WTC11 (cell line): Measurements from ENCODE around the gene MAPT. TPM values are rescaled to one million over a fixed set of nuclear protein-coding genes. Genes with fewer than 3 reads are reported as not detected.

Experiments used
- ATAC-seq: fragments of 200-7000 bp; cut with Tn5 transposase; 2 replicates; pipeline ENCODE4 v1.10.0; 2021; ENCODE audit warnings: mild to moderate bottlenecking, moderate library complexity
- CTCF ChIA-PET: fragments of 300-600 bp; sonication (Branson Sonifier 250); formaldehyde crosslinking; loops from one replicate; lab custom pipeline; 2021; ENCODE audit warnings: antibody characterized with exemption; lab: Charles Lee
- POLR2A ChIA-PET: fragments of 350-600 bp; sonication (Branson Sonifier 250); formaldehyde crosslinking; loops from one replicate; lab custom pipeline; 2021; ENCODE audit warnings: antibody characterized with exemption; lab: Charles Lee
- DNase-seq: peaks from one replicate; pipeline ENCODE4 v3.0.0; 2021; ENCODE audit warnings: low spot score
- H3K27ac Mint-ChIP-seq: 2 replicates; pipeline ENCODE4 v1.8.0; 2021; ENCODE audit warnings: mixed read lengths
- H3K27me3 Mint-ChIP-seq: 2 replicates; pipeline ENCODE4 v1.8.0; 2021; ENCODE audit warnings: low read depth, mild to moderate bottlenecking, moderate library complexity, mixed read lengths
- H3K36me3 Mint-ChIP-seq: 2 replicates; pipeline ENCODE4 v1.8.0; 2021; ENCODE audit warnings: mixed read lengths
- H3K4me1 Mint-ChIP-seq: 2 replicates; pipeline ENCODE4 v1.8.0; 2022; ENCODE audit warnings: mixed read lengths
- H3K4me3 Mint-ChIP-seq: 2 replicates; pipeline ENCODE4 v1.8.0; 2021; ENCODE audit warnings: mild to moderate bottlenecking, moderate library complexity, mixed read lengths
- H3K9me3 Mint-ChIP-seq: 2 replicates; pipeline ENCODE4 v1.8.0; 2021; ENCODE audit warnings: mixed read lengths
- EMX1 ChIP-seq: fragments of 250-450 bp; sonication (Bioruptor Pico); IDR thresholded peaks from 2 replicates; pipeline ENCODE4 v1.8.0; 2021; ENCODE audit warnings: mild to moderate bottlenecking
- ESRRA ChIP-seq: sonication (generic); formaldehyde crosslinking; IDR thresholded peaks from 2 replicates; pipeline ENCODE4 v1.8.1; 2022; ENCODE audit warnings: mild to moderate bottlenecking, missing genetic modification reagents, borderline replicate concordance
- FOXK1 ChIP-seq: sonication (generic); formaldehyde crosslinking; IDR thresholded peaks from 2 replicates; pipeline ENCODE4 v1.8.0; 2022; ENCODE audit warnings: mild to moderate bottlenecking, moderate library complexity, missing genetic modification reagents
- GABPB1 ChIP-seq: sonication (generic); formaldehyde crosslinking; IDR thresholded peaks from 2 replicates; pipeline ENCODE4 v1.8.1; 2023; ENCODE audit warnings: mild to moderate bottlenecking, missing genetic modification reagents
- GRHL2 ChIP-seq: fragments of 250-450 bp; sonication (Bioruptor Pico); IDR thresholded peaks from 2 replicates; pipeline ENCODE4 v1.8.0; 2022; ENCODE audit warnings: mild to moderate bottlenecking, moderate library complexity; ENCODE audit not compliant: insufficient replicate concordance, severe bottlenecking
- IRF2 ChIP-seq: sonication (generic); formaldehyde crosslinking; IDR thresholded peaks from 2 replicates; pipeline ENCODE4 v1.8.0; 2022; ENCODE audit warnings: low read depth, missing genetic modification reagents, borderline replicate concordance
- JAZF1 ChIP-seq: fragments of 250-450 bp; sonication (Bioruptor Pico); IDR thresholded peaks from 2 replicates; pipeline ENCODE4 v1.9.0; 2021; ENCODE audit warnings: moderate library complexity, mild to moderate bottlenecking, inconsistent platforms
- JUN ChIP-seq: sonication (generic); formaldehyde crosslinking; IDR thresholded peaks from 2 replicates; pipeline ENCODE4 v1.8.0; 2023; ENCODE audit warnings: mild to moderate bottlenecking, missing genetic modification reagents
- MYBL2 ChIP-seq: sonication (generic); formaldehyde crosslinking; IDR thresholded peaks from 2 replicates; pipeline ENCODE4 v1.8.1; 2023; ENCODE audit warnings: mild to moderate bottlenecking, moderate library complexity, missing genetic modification reagents
- NFYB ChIP-seq: sonication (generic); formaldehyde crosslinking; conservative IDR thresholded peaks from 2 replicates; pipeline ENCODE4 v1.8.0; 2022; ENCODE audit warnings: low read depth, missing genetic modification reagents
- OVOL2 ChIP-seq: fragments of 250-450 bp; sonication (Bioruptor Pico); IDR thresholded peaks from 2 replicates; pipeline ENCODE4 v1.9.0; 2021; ENCODE audit warnings: mild to moderate bottlenecking, borderline replicate concordance
- RORB ChIP-seq: fragments of 250-450 bp; sonication (Bioruptor Pico); IDR thresholded peaks from 2 replicates; pipeline ENCODE4 v1.9.0; 2021; ENCODE audit warnings: mild to moderate bottlenecking
- SMAD3 ChIP-seq: sonication (generic); formaldehyde crosslinking; IDR thresholded peaks from 2 replicates; pipeline ENCODE4 v1.8.0; 2022; ENCODE audit warnings: missing genetic modification reagents, mild to moderate bottlenecking, borderline replicate concordance
- SMAD4 ChIP-seq: sonication (generic); formaldehyde crosslinking; IDR thresholded peaks from 2 replicates; pipeline ENCODE4 v1.8.0; 2022; ENCODE audit warnings: mild to moderate bottlenecking, missing genetic modification reagents
- ZNF121 ChIP-seq: sonication (generic); formaldehyde crosslinking; IDR thresholded peaks from 2 replicates; pipeline ENCODE4 v1.8.0; 2023; ENCODE audit warnings: missing genetic modification reagents
- ZNF138 ChIP-seq: sonication (generic); formaldehyde crosslinking; conservative IDR thresholded peaks from 2 replicates; pipeline ENCODE4 v1.8.1; 2022; ENCODE audit warnings: mild to moderate bottlenecking, moderate library complexity, missing genetic modification reagents
- ZNF396 ChIP-seq: fragments of 250-450 bp; sonication (Bioruptor Pico); IDR thresholded peaks from 2 replicates; pipeline ENCODE4 v1.8.0; 2021; ENCODE audit warnings: mild to moderate bottlenecking, moderate library complexity, borderline replicate concordance
- total RNA-seq: library from RNA; stranded (reverse); gene quantifications from 3 replicates; pipeline ENCODE4 v1.2.3, GENCODE V29; 2021
- TF ChIP-seq, protein P1 (sequence below): sonication (generic); formaldehyde crosslinking; IDR thresholded peaks from 2 replicates; pipeline ENCODE4 v1.8.0; 2022; ENCODE audit warnings: mild to moderate bottlenecking, missing genetic modification reagents
- TF ChIP-seq, protein P2 (sequence below): sonication (generic); formaldehyde crosslinking; IDR thresholded peaks from 2 replicates; pipeline ENCODE4 v1.8.1; 2023; ENCODE audit warnings: mild to moderate bottlenecking, missing genetic modification reagents, borderline replicate concordance
- TF ChIP-seq, protein P3 (sequence below): sonication (generic); formaldehyde crosslinking; IDR thresholded peaks from 2 replicates; pipeline ENCODE4 v1.8.1; 2023; ENCODE audit warnings: mild to moderate bottlenecking, missing genetic modification reagents, moderate library complexity
- TF ChIP-seq, protein P4 (sequence below): sonication (generic); formaldehyde crosslinking; IDR thresholded peaks from 2 replicates; pipeline ENCODE4 v1.8.1; 2022; ENCODE audit warnings: missing genetic modification reagents, borderline replicate concordance
- TF ChIP-seq, protein P5 (sequence below): sonication (generic); formaldehyde crosslinking; IDR thresholded peaks from 2 replicates; pipeline ENCODE4 v1.8.1; 2022; ENCODE audit warnings: mild to moderate bottlenecking, moderate library complexity, missing genetic modification reagents
- TF ChIP-seq, protein P6 (sequence below): sonication (generic); formaldehyde crosslinking; IDR thresholded peaks from 2 replicates; pipeline ENCODE4 v1.8.0; 2022; ENCODE audit warnings: mild to moderate bottlenecking, missing genetic modification reagents
- TF ChIP-seq, protein P7 (sequence below): sonication (generic); formaldehyde crosslinking; IDR thresholded peaks from 2 replicates; pipeline ENCODE4 v1.8.0; 2023; ENCODE audit warnings: missing genetic modification reagents, mild to moderate bottlenecking, borderline replicate concordance

MAPT gene
- total RNA-seq, 1 experiment from 2014 or later, result 2.2 TPM

DNA sequence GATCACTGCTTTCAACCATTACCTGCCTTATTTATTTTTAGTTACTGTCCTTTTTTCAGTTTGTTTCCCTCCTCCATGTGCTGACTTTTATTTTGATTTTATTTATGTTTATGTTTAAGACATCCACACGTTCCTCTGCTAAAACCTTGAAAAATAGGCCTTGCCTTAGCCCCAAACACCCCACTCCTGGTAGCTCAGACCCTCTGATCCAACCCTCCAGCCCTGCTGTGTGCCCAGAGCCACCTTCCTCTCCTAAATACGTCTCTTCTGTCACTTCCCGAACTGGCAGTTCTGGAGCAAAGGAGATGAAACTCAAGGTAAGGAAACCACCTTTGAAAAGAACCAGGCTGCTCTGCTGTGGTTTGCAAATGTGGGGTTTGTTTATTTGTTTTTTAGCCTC, 95.4 kb downstream of the MAPT start:
- ATAC-seq, result no peak
- Mint-ChIP-seq H3K36me3 (no peaks in the 10 kb centered on the region), H3K4me3 (no peak overlapping the region), H3K4me1 (peaks cover 12% of the 10 kb centered on the region; the same call in 1 of the 2 replicates), H3K27me3 (0 out of 2 replicates have a peak, but pooled peaks cover 2% of the 10 kb centered on the region), H3K9me3 (peaks cover 5% of the 10 kb centered on the region), H3K27ac (no peak overlapping the region)
- ChIA-PET POLR2A (no interaction called here), CTCF (interaction anchor here (4.9 kb wide), 1 partner anchor 19 kb away, joined by 33 read pairs; no protein-coding TSS in a partner anchor)
- no peak for TF ChIP-seq FOXK1 (CRISPR knock-in tag)
- TF ChIP-seq NFYB, result no peak
- no peak for TF ChIP-seq ZNF121
- TF ChIP-seq, protein P1, sequence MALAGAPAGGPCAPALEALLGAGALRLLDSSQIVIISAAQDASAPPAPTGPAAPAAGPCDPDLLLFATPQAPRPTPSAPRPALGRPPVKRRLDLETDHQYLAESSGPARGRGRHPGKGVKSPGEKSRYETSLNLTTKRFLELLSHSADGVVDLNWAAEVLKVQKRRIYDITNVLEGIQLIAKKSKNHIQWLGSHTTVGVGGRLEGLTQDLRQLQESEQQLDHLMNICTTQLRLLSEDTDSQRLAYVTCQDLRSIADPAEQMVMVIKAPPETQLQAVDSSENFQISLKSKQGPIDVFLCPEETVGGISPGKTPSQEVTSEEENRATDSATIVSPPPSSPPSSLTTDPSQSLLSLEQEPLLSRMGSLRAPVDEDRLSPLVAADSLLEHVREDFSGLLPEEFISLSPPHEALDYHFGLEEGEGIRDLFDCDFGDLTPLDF (CRISPR knock-in tag), result no peak
- TF ChIP-seq, protein P2, sequence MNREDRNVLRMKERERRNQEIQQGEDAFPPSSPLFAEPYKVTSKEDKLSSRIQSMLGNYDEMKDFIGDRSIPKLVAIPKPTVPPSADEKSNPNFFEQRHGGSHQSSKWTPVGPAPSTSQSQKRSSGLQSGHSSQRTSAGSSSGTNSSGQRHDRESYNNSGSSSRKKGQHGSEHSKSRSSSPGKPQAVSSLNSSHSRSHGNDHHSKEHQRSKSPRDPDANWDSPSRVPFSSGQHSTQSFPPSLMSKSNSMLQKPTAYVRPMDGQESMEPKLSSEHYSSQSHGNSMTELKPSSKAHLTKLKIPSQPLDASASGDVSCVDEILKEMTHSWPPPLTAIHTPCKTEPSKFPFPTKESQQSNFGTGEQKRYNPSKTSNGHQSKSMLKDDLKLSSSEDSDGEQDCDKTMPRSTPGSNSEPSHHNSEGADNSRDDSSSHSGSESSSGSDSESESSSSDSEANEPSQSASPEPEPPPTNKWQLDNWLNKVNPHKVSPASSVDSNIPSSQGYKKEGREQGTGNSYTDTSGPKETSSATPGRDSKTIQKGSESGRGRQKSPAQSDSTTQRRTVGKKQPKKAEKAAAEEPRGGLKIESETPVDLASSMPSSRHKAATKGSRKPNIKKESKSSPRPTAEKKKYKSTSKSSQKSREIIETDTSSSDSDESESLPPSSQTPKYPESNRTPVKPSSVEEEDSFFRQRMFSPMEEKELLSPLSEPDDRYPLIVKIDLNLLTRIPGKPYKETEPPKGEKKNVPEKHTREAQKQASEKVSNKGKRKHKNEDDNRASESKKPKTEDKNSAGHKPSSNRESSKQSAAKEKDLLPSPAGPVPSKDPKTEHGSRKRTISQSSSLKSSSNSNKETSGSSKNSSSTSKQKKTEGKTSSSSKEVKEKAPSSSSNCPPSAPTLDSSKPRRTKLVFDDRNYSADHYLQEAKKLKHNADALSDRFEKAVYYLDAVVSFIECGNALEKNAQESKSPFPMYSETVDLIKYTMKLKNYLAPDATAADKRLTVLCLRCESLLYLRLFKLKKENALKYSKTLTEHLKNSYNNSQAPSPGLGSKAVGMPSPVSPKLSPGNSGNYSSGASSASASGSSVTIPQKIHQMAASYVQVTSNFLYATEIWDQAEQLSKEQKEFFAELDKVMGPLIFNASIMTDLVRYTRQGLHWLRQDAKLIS (CRISPR knock-in tag), result no peak
- TF ChIP-seq ZNF138 (CRISPR knock-in tag), result no peak
- TF ChIP-seq JAZF1 (CRISPR knock-in tag), result no peak
- TF ChIP-seq, protein P3, sequence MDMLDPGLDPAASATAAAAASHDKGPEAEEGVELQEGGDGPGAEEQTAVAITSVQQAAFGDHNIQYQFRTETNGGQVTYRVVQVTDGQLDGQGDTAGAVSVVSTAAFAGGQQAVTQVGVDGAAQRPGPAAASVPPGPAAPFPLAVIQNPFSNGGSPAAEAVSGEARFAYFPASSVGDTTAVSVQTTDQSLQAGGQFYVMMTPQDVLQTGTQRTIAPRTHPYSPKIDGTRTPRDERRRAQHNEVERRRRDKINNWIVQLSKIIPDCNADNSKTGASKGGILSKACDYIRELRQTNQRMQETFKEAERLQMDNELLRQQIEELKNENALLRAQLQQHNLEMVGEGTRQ, result no peak
- TF ChIP-seq, protein P4, sequence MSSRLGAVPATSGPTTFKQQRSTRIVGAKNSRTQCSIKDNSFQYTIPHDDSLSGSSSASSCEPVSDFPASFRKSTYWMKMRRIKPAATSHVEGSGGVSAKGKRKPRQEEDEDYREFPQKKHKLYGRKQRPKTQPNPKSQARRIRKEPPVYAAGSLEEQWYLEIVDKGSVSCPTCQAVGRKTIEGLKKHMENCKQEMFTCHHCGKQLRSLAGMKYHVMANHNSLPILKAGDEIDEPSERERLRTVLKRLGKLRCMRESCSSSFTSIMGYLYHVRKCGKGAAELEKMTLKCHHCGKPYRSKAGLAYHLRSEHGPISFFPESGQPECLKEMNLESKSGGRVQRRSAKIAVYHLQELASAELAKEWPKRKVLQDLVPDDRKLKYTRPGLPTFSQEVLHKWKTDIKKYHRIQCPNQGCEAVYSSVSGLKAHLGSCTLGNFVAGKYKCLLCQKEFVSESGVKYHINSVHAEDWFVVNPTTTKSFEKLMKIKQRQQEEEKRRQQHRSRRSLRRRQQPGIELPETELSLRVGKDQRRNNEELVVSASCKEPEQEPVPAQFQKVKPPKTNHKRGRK (CRISPR knock-in tag), result no peak
- TF ChIP-seq SMAD4, result no peak
- no peak for TF ChIP-seq EMX1 (CRISPR knock-in tag)
- no peak for TF ChIP-seq IRF2
- TF ChIP-seq, protein P5, sequence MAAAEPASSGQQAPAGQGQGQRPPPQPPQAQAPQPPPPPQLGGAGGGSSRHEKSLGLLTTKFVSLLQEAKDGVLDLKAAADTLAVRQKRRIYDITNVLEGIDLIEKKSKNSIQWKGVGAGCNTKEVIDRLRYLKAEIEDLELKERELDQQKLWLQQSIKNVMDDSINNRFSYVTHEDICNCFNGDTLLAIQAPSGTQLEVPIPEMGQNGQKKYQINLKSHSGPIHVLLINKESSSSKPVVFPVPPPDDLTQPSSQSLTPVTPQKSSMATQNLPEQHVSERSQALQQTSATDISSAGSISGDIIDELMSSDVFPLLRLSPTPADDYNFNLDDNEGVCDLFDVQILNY, result no peak
- no peak for TF ChIP-seq GRHL2 (CRISPR knock-in tag)
- no peak for TF ChIP-seq ZNF396 (CRISPR knock-in tag)
- TF ChIP-seq, protein P6, sequence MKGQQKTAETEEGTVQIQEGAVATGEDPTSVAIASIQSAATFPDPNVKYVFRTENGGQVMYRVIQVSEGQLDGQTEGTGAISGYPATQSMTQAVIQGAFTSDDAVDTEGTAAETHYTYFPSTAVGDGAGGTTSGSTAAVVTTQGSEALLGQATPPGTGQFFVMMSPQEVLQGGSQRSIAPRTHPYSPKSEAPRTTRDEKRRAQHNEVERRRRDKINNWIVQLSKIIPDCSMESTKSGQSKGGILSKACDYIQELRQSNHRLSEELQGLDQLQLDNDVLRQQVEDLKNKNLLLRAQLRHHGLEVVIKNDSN (CRISPR knock-in tag), result no peak
- no peak for DNase-seq

DNA sequence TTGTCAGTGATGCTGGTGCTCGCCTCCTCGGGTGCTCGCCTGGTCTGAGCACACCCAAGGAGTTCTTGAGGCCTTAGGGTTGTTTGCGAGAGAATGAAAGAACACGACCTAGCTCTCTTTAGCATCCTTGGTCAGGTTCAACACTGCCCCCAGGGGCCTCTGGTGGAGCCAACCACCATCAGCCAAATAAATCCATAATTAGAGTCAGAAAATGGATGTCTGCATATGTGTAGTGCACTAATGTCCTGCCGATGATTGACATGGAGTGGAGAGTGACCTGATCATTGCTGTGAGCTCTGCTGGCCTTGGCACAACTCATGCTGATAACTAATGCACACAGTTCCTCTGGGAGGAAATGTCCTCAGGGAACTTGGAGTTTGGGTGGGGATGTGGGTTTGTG, 96.5 kb downstream of the MAPT start:
- CTCF ChIA-PET, result interaction anchor here (0.6 to 4.9 kb wide), 8 partner anchors 10 to 508 kb away, joined by 3 to 33 read pairs (median 4); no protein-coding TSS in a partner anchor
- H3K36me3 Mint-ChIP-seq, result no peaks in the 10 kb centered on the region
- no peak overlapping the region for H3K4me3 Mint-ChIP-seq
- peak; percentile 25; the same call in 1 of the 2 replicates for ATAC-seq
- DNase-seq, result no peak
- no peak overlapping the region for H3K27ac Mint-ChIP-seq
- peaks cover 5% of the 10 kb centered on the region for H3K9me3 Mint-ChIP-seq
- POLR2A ChIA-PET, result no interaction called here
- H3K27me3 Mint-ChIP-seq, result 0 out of 2 replicates have a peak, but pooled peaks cover 2% of the 10 kb centered on the region
- peaks cover 12% of the 10 kb centered on the region; the same call in 1 of the 2 replicates for H3K4me1 Mint-ChIP-seq
- TF ChIP-seq JUN (no peak), OVOL2 (CRISPR knock-in tag) (no peak), MYBL2 (no peak), SMAD3 (no peak), ESRRA (no peak), RORB (CRISPR knock-in tag) (no peak), GABPB1 (CRISPR knock-in tag) (no peak)
- TF ChIP-seq, protein P7, sequence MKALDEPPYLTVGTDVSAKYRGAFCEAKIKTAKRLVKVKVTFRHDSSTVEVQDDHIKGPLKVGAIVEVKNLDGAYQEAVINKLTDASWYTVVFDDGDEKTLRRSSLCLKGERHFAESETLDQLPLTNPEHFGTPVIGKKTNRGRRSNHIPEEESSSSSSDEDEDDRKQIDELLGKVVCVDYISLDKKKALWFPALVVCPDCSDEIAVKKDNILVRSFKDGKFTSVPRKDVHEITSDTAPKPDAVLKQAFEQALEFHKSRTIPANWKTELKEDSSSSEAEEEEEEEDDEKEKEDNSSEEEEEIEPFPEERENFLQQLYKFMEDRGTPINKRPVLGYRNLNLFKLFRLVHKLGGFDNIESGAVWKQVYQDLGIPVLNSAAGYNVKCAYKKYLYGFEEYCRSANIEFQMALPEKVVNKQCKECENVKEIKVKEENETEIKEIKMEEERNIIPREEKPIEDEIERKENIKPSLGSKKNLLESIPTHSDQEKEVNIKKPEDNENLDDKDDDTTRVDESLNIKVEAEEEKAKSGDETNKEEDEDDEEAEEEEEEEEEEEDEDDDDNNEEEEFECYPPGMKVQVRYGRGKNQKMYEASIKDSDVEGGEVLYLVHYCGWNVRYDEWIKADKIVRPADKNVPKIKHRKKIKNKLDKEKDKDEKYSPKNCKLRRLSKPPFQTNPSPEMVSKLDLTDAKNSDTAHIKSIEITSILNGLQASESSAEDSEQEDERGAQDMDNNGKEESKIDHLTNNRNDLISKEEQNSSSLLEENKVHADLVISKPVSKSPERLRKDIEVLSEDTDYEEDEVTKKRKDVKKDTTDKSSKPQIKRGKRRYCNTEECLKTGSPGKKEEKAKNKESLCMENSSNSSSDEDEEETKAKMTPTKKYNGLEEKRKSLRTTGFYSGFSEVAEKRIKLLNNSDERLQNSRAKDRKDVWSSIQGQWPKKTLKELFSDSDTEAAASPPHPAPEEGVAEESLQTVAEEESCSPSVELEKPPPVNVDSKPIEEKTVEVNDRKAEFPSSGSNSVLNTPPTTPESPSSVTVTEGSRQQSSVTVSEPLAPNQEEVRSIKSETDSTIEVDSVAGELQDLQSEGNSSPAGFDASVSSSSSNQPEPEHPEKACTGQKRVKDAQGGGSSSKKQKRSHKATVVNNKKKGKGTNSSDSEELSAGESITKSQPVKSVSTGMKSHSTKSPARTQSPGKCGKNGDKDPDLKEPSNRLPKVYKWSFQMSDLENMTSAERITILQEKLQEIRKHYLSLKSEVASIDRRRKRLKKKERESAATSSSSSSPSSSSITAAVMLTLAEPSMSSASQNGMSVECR (CRISPR knock-in tag), result no peak
